Hepatocyte (in vitro differentiated cells): Measurements from ENCODE around the gene PRXL2B.
"Not testable (repeated sequence)": the region's sequence is repeated elsewhere in the genome, so short reads cannot be mapped to it uniquely, and the experiment has no call there.

Experiments
- EZH2 ChIP-seq: fragments of 200-600 bp; sonication (generic); IDR thresholded peaks from 2 replicates; pipeline ENCODE4 v1.6.1; 2016; ENCODE audit warnings: antibody characterized with exemption, mild to moderate bottlenecking, borderline replicate concordance
- EZH2phosphoT487 ChIP-seq: fragments of 200-600 bp; sonication (generic); IDR thresholded peaks from one replicate; pipeline ENCODE4 v1.6.1; 2018; ENCODE audit warnings: antibody characterized with exemption, mild to moderate bottlenecking, low read depth, moderate library complexity; ENCODE audit not compliant: unreplicated experiment, severe bottlenecking
- TF ChIP-seq, protein P1 (sequence below): fragments of 200-600 bp; sonication (generic); IDR thresholded peaks from 2 replicates; pipeline ENCODE4 v1.5.1; 2016; ENCODE audit warnings: antibody characterized with exemption, mild to moderate bottlenecking; ENCODE audit not compliant: poor library complexity

- TF ChIP-seq, protein P1, sequence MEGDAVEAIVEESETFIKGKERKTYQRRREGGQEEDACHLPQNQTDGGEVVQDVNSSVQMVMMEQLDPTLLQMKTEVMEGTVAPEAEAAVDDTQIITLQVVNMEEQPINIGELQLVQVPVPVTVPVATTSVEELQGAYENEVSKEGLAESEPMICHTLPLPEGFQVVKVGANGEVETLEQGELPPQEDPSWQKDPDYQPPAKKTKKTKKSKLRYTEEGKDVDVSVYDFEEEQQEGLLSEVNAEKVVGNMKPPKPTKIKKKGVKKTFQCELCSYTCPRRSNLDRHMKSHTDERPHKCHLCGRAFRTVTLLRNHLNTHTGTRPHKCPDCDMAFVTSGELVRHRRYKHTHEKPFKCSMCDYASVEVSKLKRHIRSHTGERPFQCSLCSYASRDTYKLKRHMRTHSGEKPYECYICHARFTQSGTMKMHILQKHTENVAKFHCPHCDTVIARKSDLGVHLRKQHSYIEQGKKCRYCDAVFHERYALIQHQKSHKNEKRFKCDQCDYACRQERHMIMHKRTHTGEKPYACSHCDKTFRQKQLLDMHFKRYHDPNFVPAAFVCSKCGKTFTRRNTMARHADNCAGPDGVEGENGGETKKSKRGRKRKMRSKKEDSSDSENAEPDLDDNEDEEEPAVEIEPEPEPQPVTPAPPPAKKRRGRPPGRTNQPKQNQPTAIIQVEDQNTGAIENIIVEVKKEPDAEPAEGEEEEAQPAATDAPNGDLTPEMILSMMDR: not testable (repeated sequence)
- not testable (repeated sequence) for TF ChIP-seq EZH2, EZH2phosphoT487
Measured at GRCh38 chr1:2553076-2553475, 33.5 kb upstream of the PRXL2B start.
